ENCODE results near the gene CASP10.

- TF ChIP-seq CTCF (IDR thresholded peaks at IDR 0.05), result no peak
- no peak for TF ChIP-seq EZH2 (IDR thresholded peaks at IDR 0.05; ENCODE audit: borderline replicate concordance, insufficient read depth, low read depth, low read length, poor library complexity, severe bottlenecking)
Observed at GRCh38 chr2:201137505-201138400, 45.2 kb upstream of the CASP10 start.
